Measurements from ENCODE around the gene KIAA1549. TPM values are rescaled to one million over a fixed set of nuclear protein-coding genes. Genes with fewer than 3 reads are reported as not detected.

KIAA1549 gene
- total RNA-seq, 4 donors from 2014 or later, result 1.6 to 2.4 (median 1.7) TPM

DNA sequence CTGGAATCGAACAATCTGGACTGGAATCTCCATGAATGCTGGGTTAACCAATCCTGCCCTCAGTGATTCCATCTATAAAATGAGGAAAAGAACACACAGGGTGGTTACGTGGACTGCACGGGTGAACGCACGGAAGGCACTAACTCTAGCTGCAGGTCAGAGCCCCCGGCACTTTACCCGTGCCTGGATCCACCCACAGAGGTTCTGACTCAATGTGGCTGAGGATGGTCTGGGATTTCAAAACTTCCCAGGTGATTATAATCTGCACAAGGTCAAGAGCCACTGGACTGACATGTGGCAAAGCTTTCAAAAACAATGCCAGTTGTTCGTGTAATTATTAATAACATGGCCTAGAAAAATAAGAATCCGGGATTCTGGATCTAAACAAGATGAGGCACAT lies 29.2 kb downstream of the KIAA1549 start:
- no peaks in the 10 kb centered on the region for H3K4me1 ChIP-seq
- H3K27me3 ChIP-seq, result no peaks in the 10 kb centered on the region
- H3K4me3 ChIP-seq, result no peak overlapping the region
- TF ChIP-seq, protein P1, sequence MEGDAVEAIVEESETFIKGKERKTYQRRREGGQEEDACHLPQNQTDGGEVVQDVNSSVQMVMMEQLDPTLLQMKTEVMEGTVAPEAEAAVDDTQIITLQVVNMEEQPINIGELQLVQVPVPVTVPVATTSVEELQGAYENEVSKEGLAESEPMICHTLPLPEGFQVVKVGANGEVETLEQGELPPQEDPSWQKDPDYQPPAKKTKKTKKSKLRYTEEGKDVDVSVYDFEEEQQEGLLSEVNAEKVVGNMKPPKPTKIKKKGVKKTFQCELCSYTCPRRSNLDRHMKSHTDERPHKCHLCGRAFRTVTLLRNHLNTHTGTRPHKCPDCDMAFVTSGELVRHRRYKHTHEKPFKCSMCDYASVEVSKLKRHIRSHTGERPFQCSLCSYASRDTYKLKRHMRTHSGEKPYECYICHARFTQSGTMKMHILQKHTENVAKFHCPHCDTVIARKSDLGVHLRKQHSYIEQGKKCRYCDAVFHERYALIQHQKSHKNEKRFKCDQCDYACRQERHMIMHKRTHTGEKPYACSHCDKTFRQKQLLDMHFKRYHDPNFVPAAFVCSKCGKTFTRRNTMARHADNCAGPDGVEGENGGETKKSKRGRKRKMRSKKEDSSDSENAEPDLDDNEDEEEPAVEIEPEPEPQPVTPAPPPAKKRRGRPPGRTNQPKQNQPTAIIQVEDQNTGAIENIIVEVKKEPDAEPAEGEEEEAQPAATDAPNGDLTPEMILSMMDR (IDR thresholded peaks at IDR 0.05), result no peak
- TF ChIP-seq POLR2A (IDR thresholded peaks at IDR 0.05) (no peak), EP300 (IDR thresholded peaks at IDR 0.05) (no peak)
- H3K27ac ChIP-seq, result no peak overlapping the region
- no peaks in the 10 kb centered on the region for H3K9me3 ChIP-seq
- no peak for DNase-seq (ENCODE audit: low spot score in 2 of 2)
- 75 to 81% methylated on average over 9 of the region's 9 CpGs for WGBS, 2 donors
- no peaks in the 10 kb centered on the region for H3K36me3 ChIP-seq

DNA sequence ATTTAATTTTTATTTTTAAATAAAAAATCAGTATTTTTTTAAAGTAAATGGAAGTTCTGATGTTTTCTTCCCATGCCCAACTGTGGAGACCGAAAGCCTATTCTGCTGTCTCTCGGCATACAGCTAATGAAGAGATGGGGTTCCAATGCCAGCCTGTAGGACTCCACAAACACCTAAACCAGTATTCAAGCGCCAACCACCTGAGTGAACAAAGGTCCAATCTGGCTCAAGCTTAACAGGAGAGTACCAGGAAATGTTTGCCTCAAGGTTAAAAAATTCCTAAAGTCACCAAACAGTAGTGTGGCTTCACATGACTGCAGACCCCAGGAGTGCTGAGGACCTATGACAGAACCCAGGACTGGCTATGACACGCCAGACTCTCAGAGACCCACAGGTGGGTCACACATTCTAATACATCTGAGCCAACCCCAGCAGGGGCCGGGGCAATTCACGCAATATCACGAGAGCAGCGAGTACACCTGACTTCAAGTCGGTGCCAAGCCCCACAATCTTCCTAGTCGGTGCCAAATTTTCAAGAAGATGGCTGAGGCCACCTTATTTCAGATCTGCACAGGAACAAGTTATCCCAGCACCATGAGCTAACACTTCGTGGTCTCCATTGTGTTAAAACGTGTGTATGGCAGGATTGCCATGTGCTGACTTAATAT lies 31.6 kb downstream of the KIAA1549 start:
- TF ChIP-seq, protein P1 (IDR thresholded peaks at IDR 0.05), result no peak
- TF ChIP-seq EP300 (IDR thresholded peaks at IDR 0.05), result no peak
- no peak for TF ChIP-seq POLR2A (IDR thresholded peaks at IDR 0.05)
- Histone ChIP-seq H3K4me1 (no peaks in the 10 kb centered on the region), H3K9me3 (no peaks in the 10 kb centered on the region), H3K36me3 (no peaks in the 10 kb centered on the region), H3K27ac (no peak overlapping the region), H3K27me3 (no peaks in the 10 kb centered on the region), H3K4me3 (no peak overlapping the region)
- 93 to 94% methylated on average over 12 of the region's 12 CpGs for WGBS, 2 donors
- no peak for DNase-seq (ENCODE audit: low spot score in 2 of 2)

DNA sequence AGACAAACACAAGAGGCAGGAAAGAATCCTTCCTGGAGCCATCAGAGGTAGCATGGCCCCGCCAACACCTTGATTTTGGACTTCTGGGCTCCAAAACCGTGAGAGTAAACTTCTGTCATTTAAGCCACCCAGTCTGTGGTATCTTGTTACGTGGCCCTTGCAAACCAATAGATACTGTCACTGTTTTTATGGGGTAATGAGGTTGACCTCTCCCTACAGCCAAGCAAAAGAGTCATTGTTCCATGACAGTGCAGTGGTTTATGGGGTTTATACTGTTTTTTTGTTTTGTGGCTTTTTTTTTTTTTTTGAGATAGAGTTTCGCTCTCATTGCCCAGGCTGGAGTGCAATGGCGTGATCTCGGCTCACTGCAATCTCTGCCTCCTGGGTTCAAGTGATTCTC lies 32.8 kb downstream of the KIAA1549 start:
- H3K4me1 ChIP-seq, result no peaks in the 10 kb centered on the region
- WGBS, 2 donors, result 69 to 76% methylated on average over 6 of the region's 6 CpGs
- H3K9me3 ChIP-seq, result no peaks in the 10 kb centered on the region
- no peaks in the 10 kb centered on the region for H3K27me3 ChIP-seq
- H3K4me3 ChIP-seq, result no peak overlapping the region
- no peaks in the 10 kb centered on the region for H3K36me3 ChIP-seq
- no peak for DNase-seq (ENCODE audit: low spot score in 2 of 2)
- H3K27ac ChIP-seq, result no peak overlapping the region
- TF ChIP-seq EP300 (IDR thresholded peaks at IDR 0.05) (no peak), POLR2A (IDR thresholded peaks at IDR 0.05) (no peak)
- TF ChIP-seq, protein P1 (IDR thresholded peaks at IDR 0.05), result no peak

DNA sequence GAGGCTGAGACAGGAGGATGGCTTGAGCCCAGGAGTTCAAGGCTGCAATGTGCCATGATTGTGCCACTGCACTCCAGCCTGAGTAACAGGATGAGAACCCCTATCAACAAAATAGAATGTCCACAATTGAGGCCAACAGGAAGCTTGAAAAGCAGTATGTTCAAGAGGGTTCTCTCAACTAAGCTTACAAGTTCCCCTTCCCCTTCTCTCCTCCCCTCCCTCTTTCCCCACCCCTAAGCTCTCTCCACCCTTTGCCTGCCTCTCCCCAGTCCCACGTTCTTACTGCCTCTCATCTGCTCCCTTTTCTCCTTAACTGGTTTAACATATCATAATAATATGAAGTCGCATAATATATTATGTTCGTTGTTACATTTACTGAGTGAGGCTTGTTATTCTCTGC lies 35.4 kb downstream of the KIAA1549 start:
- no peak for DNase-seq (ENCODE audit: low spot score in 2 of 2)
- 44 to 46% methylated on average over 3 of the region's 3 CpGs for WGBS, 2 donors
- H3K4me1 ChIP-seq, result no peaks in the 10 kb centered on the region
- no peak overlapping the region for H3K27ac ChIP-seq
- H3K27me3 ChIP-seq, result no peaks in the 10 kb centered on the region
- TF ChIP-seq EP300 (IDR thresholded peaks at IDR 0.05) (no peak), POLR2A (IDR thresholded peaks at IDR 0.05) (no peak)
- TF ChIP-seq, protein P1 (IDR thresholded peaks at IDR 0.05), result no peak
- H3K36me3 ChIP-seq, result no peaks in the 10 kb centered on the region
- no peaks in the 10 kb centered on the region for H3K9me3 ChIP-seq
- H3K4me3 ChIP-seq, result no peak overlapping the region

DNA sequence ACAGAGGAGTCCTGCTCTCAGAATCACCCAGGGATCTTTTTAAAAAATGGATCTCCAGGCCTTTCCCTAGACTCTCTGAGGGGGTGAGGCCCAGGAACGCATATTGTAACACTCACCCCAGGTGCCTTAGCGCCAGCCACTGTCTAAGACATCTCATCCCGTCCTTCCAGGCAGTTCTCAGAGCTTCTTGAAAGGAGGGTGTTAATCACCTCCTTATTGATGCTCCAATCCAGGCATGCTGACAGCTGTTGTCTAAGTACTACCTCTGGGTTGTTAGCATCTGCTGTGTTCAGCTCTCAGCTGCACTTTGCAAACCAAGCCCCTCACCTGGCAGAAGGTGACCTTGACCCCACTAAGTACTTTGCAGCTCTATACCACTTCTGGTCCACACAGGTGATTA lies 36.0 kb downstream of the KIAA1549 start:
- 56 to 70% methylated on average over 3 of the region's 3 CpGs for WGBS, 2 donors
- Histone ChIP-seq H3K27ac (no peak overlapping the region), H3K4me3 (no peak overlapping the region), H3K27me3 (no peaks in the 10 kb centered on the region), H3K9me3 (no peaks in the 10 kb centered on the region), H3K4me1 (no peaks in the 10 kb centered on the region), H3K36me3 (no peaks in the 10 kb centered on the region)
- no peak for DNase-seq (ENCODE audit: low spot score in 2 of 2)
- TF ChIP-seq, protein P1 (IDR thresholded peaks at IDR 0.05), result no peak
- TF ChIP-seq POLR2A (IDR thresholded peaks at IDR 0.05) (no peak), EP300 (IDR thresholded peaks at IDR 0.05) (no peak)

All from tibial nerve (tissue), 4 donors.